Stimulated activated CD4-positive, alpha-beta T cell treated with anti-CD3 and anti-CD28 coated beads, TNF-alpha, amount 100 ng/mL, for 48 hours (primary cell): Measurements from ENCODE around the gene PPP1R8.

Experiments
- DNase-seq, 3 donors: peaks; one replicate each; pipeline ENCODE4 v3.0.0-alpha.2; 2020; ENCODE audit warnings: low read depth in 3 of 3

Gene PPP1R8

DNA sequence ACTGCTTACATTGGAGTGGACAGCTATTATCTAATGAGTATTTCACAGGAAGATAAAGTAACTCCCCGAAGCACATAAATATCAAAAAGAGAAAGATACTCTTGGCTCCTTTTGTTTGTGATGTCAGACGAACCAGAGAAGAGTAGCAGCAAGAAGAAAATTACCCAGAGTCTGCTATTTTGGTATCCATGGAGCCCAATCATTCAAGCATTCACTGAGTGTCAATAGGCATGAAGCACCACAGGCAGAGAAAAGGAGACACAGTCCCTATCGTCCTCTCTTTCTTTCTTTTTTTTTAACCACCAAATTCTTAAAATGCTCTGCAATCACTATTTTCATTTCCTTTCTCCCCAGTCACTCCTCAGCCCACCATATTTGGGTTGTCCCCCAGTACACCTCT lies 63.9 kb downstream of the PPP1R8 start:
- no peak for DNase-seq
